Fibroblast of villous mesenchyme (primary cell): ENCODE data around the gene SFXN2. TPM values are rescaled to one million over a fixed set of nuclear protein-coding genes. Genes with fewer than 3 reads are reported as not detected.

Experiments
- DNase-seq: peaks from one replicate; pipeline ENCODE4 v3.0.0-alpha.2; 2010; ENCODE audit warnings: low read depth
- H3K4me3 ChIP-seq: 2 replicates; pipeline ENCODE4 v1.5.1; 2011; ENCODE audit warnings: low read depth, mild to moderate bottlenecking, low read length
- CTCF ChIP-seq: IDR thresholded peaks from 2 replicates; pipeline ENCODE4 v1.5.1; 2012; ENCODE audit warnings: low read depth, mild to moderate bottlenecking, low read length; ENCODE audit not compliant: insufficient read depth
- total RNA-seq: library from RNA; depleted of rRNA; stranded (reverse); fragments of >200 nt; gene quantifications from 2 replicates; pipeline ENCODE4 v1.2.3, GENCODE V29; 2012

Gene SFXN2
- total RNA-seq, 1 donor: 3.5 TPM

DNA sequence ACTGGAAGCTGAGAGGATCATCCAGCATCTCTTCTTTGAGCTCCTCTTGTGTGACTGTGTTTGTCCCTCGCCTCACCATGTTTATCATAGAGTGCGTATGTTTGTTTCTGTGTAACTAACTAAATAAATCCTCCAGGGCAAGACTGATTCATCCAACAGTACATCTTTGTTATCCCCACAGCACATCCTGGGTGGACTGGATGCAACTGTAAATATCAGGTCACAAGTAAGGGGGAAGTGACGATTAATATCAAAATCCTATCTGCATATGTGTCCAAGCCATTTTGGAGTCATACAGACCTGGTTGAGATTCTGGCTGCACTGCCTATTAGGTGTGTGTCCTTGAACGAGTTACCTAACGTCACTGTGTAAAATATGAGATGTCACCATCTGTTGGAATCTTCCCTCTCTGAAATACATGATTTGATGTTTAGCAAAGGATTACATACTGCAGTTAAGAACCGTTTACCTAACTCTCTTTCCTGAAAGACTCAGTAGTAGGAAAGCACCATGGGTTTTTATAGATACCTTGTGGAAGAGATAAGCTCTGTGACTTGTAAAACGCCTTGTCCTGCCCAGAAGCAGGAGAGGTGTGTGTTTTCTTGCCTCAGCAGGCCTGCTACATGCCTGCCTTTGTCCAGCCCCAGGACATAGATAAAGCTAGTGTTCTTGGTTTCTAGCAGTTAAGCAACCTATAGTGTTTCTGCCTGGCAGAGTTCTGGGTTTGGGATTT, 55.1 kb downstream of the SFXN2 start:
- peak; percentile 73 for DNase-seq
- no peak overlapping the region for H3K4me3 ChIP-seq
- no peak for TF ChIP-seq CTCF

- DNase-seq: no peak
- TF ChIP-seq CTCF: no peak
Measured at GRCh38 chr10:102770108-102770482, 55.7 kb downstream of the SFXN2 start.

GRCh38 chr10:102770792-102771191, 56.4 kb downstream of the SFXN2 start:
- no peak for TF ChIP-seq CTCF
- DNase-seq: no peak
- no peak overlapping the region for H3K4me3 ChIP-seq

More at GRCh38 chr10:102770108-102770482, 55.7 kb downstream of the SFXN2 start:
- no peak overlapping the region for H3K4me3 ChIP-seq

GRCh38 chr10:102773320-102773719, 58.9 kb downstream of the SFXN2 start:
- H3K4me3 ChIP-seq: no peak overlapping the region
- DNase-seq: no peak
- TF ChIP-seq CTCF: no peak

DNA sequence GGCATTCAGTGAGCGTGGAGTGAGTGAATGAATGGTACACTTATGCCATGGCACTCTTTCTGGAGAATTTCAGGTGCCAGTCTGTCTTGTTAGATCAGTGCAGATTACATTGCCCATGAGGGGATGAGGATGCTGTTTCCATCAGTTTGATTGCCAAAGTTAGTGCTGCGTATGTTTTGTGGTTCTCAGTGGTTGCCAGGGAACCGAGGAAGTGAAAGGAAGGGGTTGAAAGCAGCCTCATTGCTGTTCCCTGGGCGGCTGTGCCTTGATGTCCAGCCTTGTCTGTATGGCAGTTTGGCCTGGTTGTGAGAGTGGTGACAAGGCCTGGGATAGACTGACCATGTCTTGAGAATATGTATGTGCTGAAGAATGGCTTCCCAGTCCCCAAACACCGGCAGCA, 59.5 kb downstream of the SFXN2 start:
- TF ChIP-seq CTCF: no peak
- no peak overlapping the region for H3K4me3 ChIP-seq
- DNase-seq: no peak

DNA sequence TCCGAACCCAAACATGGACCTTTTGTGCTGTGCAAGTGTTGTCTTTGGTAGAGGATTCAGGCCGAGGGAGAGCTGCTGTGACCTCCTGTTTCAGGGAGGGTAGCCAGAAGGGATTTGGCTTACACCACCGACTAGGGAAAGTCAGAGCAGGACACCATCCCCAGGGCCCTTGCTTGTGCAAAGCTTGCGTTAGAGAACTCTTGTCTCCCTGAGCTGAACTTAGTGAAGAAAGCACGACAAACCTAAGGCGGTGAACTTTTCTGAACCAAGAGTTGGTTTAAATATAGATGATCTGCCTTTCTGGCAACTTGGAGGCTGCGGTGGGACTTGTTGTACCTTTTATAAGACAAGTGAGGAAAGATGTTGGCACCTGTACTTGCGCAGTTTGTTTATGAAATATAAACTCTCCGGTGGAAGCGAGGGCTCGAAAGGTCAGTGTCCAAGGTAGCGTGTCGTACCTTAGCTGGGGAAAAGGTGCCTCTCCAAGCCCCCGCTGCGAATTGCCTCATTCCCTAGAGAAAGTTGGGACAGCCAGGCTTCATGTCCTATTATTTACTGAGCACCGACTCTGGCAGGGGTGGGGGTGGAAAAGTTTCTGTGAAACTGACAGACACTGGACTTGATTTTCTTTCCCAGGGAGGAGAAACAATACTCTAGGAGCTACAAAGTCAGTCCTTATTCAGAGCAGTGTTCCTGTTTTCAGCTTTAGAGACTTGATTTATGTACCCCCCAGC, 60.9 kb downstream of the SFXN2 start:
- no peak for TF ChIP-seq CTCF
- peak overlapping the region; percentile 52 for H3K4me3 ChIP-seq
- DNase-seq: peak; percentile 57
